Measurements from ENCODE around the gene VEGFD. TPM values are rescaled to one million over a fixed set of nuclear protein-coding genes. Genes with fewer than 3 reads are reported as not detected.

Gene VEGFD
- total and polyA plus RNA-seq, 9 of the 15 experiments (the other 6 are each of a cell fraction or from before 2014, with no cell fraction given) = 0.03 TPM; not detected in 8

DNA sequence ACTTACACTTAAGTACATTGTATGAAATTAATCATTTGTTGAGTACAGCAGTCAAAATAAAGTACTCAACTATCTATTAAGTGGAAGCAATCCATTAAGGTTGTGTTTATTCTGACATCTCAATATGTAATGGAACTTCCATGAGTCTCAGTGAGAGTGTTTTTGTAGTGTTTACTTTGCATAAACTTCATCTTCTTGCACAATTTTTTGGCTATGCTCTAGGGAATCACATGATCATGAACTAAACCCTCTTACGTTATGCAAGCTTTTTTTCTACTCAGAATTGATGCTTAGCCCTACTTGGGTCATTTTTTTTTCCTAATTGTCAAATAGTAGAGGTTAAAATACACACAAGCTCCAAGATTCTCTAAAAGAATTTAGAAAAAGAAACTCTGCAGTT lies 27.8 kb downstream of the VEGFD start:
- Histone ChIP-seq H3K9me3 (replicated peaks; ENCODE audit: control insufficient read depth, insufficient read depth, low read depth, low read length) (no peaks in the 10 kb centered on the region; the same call in 1 of the 2 replicates), H3K36me3 (ENCODE audit: control insufficient read depth, insufficient read depth, low read length) (no peaks in the 10 kb centered on the region), H2AFZ (ENCODE audit: low read depth, low read length) (no peak overlapping the region), H3K27ac (ENCODE audit: extremely low read depth, low read depth, low read length) (no peak overlapping the region), H3K4me2 (ENCODE audit: insufficient read depth, low read length) (no peak overlapping the region), H3K4me1 (replicated peaks in 1 of 2; ENCODE audit: control insufficient read depth in 2 of 2, insufficient read depth in 2 of 2, low read length in 2 of 2) (no peaks in the 10 kb centered on the region), H3K9me1 (ENCODE audit: control insufficient read depth, insufficient read depth, low read length) (no peaks in the 10 kb centered on the region), H3K27me3 (ENCODE audit: control insufficient read depth in 2 of 2, insufficient read depth in 2 of 2, low read length in 2 of 2) (peaks cover 2 to 12% of the 10 kb centered on the region in 2 experiments; a peak in 1 of 5 replicates), H3K79me2 (ENCODE audit: control insufficient read depth, insufficient read depth, low read length) (no peaks in the 10 kb centered on the region), H3K4me3 (no peak overlapping the region), H4K20me1 (replicated peaks; ENCODE audit: control insufficient read depth, insufficient read depth, low read length) (no peaks in the 10 kb centered on the region), H3K9ac (ENCODE audit: insufficient read depth in 1 of 2, low read depth in 2 of 2, low read length in 2 of 2) (no peak overlapping the region)
- ChIA-PET POLR2A (interaction anchor here (0.5 kb wide), 1 partner anchor 469 kb away, joined by 4 read pairs; no protein-coding TSS in a partner anchor), CTCF (ENCODE audit: low intra/inter-chr PET ratio) (interaction anchor here (0.5 kb wide), 1 partner anchor 109 kb away, joined by 4 read pairs; no protein-coding TSS in a partner anchor)
- no TSS peak for BruUV-seq (replicated peaks)
- in situ Hi-C loops (cut with MboI) = no loop called here
- ATAC-seq (no peak), DNase-seq (ENCODE audit: extremely low read depth in 1 of 4, low spot score in 3 of 4) (no peak), FAIRE-seq (no peak)
- 7% methylated on average over 1 of the region's 1 CpG for WGBS (ENCODE audit: insufficient coverage, low coverage, missing lambda C conversion rate)
- intact Hi-C loops (cut with micrococcal nuclease) = no loop called here
- TF ChIP-seq YBX1 (IDR thresholded peaks at IDR 0.05) (no peak), SREBF2 (CRISPR knock-in tag; IDR thresholded peaks at IDR 0.05) (no peak), NR2F6 (CRISPR knock-in tag; IDR thresholded peaks at IDR 0.05) (no peak), ZNF239 (CRISPR knock-in tag; IDR thresholded peaks at IDR 0.05) (no peak), E2F3 (CRISPR knock-in tag; IDR thresholded peaks at IDR 0.05) (no peak), GATA2 (CRISPR knock-in tag; IDR thresholded peaks at IDR 0.05) (no peak), POLR2AphosphoS2 (IDR thresholded peaks at IDR 0.05; ENCODE audit: low read length) (no peak), ZNF699 (CRISPR knock-in tag; IDR thresholded peaks at IDR 0.05; ENCODE audit: insufficient replicate concordance) (no peak), ZNF830 (CRISPR knock-in tag; IDR thresholded peaks at IDR 0.05) (no peak), MYC (IDR thresholded peaks at IDR 0.05; ENCODE audit: low read depth, low read length) (no peak), MYC (CRISPR knock-in tag; IDR thresholded peaks at IDR 0.05; ENCODE audit: borderline replicate concordance, low read depth) (no peak), MEIS2 (IDR thresholded peaks at IDR 0.05; ENCODE audit: partially characterized antibody) (no peak)
- TF ChIP-seq, protein P1, sequence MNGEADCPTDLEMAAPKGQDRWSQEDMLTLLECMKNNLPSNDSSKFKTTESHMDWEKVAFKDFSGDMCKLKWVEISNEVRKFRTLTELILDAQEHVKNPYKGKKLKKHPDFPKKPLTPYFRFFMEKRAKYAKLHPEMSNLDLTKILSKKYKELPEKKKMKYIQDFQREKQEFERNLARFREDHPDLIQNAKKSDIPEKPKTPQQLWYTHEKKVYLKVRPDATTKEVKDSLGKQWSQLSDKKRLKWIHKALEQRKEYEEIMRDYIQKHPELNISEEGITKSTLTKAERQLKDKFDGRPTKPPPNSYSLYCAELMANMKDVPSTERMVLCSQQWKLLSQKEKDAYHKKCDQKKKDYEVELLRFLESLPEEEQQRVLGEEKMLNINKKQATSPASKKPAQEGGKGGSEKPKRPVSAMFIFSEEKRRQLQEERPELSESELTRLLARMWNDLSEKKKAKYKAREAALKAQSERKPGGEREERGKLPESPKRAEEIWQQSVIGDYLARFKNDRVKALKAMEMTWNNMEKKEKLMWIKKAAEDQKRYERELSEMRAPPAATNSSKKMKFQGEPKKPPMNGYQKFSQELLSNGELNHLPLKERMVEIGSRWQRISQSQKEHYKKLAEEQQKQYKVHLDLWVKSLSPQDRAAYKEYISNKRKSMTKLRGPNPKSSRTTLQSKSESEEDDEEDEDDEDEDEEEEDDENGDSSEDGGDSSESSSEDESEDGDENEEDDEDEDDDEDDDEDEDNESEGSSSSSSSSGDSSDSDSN (IDR thresholded peaks at IDR 0.05; ENCODE audit: borderline replicate concordance in 1 of 2, low read depth in 2 of 2, low read length in 2 of 2) = no peak
- TF ChIP-seq, protein P2, sequence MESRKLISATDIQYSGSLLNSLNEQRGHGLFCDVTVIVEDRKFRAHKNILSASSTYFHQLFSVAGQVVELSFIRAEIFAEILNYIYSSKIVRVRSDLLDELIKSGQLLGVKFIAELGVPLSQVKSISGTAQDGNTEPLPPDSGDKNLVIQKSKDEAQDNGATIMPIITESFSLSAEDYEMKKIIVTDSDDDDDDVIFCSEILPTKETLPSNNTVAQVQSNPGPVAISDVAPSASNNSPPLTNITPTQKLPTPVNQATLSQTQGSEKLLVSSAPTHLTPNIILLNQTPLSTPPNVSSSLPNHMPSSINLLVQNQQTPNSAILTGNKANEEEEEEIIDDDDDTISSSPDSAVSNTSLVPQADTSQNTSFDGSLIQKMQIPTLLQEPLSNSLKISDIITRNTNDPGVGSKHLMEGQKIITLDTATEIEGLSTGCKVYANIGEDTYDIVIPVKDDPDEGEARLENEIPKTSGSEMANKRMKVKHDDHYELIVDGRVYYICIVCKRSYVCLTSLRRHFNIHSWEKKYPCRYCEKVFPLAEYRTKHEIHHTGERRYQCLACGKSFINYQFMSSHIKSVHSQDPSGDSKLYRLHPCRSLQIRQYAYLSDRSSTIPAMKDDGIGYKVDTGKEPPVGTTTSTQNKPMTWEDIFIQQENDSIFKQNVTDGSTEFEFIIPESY (CRISPR knock-in tag; IDR thresholded peaks at IDR 0.05) = no peak
